ENCODE data around the gene TMIGD2. TPM values are rescaled to one million over a fixed set of nuclear protein-coding genes. Genes with fewer than 3 reads are reported as not detected.
A peak's percentile ranks its signal among the peaks of the same experiment; 100 is the strongest.
"Not testable (repeated sequence)": the region's sequence is repeated elsewhere in the genome, so short reads cannot be mapped to it uniquely, and the experiment has no call there.

TMIGD2 gene
- total RNA-seq, 1 experiment from 2014 or later: 0.94 TPM

GRCh38 chr19:4245938-4246337, 56.3 kb downstream of the TMIGD2 start:
- not testable (repeated sequence) for DNase-seq (ENCODE audit: low spot score); H3K9me3 Mint-ChIP-seq
- peak overlapping the region; percentile 94 for H3K4me3 Mint-ChIP-seq

More at GRCh38 chr19:4245938-4246337, 56.3 kb downstream of the TMIGD2 start:
- Mint-ChIP-seq H3K36me3 (peaks cover 24% of the 10 kb centered on the region), H3K27me3 (ENCODE audit: low read depth) (peaks cover 17% of the 10 kb centered on the region), H3K27ac (peak overlapping the region; percentile 100; the same call in 1 of the 2 replicates)
- H3K4me1 Mint-ChIP-seq, CTCF ChIA-PET, POLR2A ChIA-PET, ATAC-seq: not testable (repeated sequence)
- peak; percentile 65; the same call in 1 of the 2 replicates for TF ChIP-seq ZNF121 (CRISPR knock-in tag; IDR thresholded peaks at IDR 0.05)

Other genes with a start within 250 kb of the TMIGD2 start
- gene ZBTB7A, start 235.5 kb downstream of the TMIGD2 start, total RNA-seq (2021): 22.8 to 27.9 TPM (median 24.6 TPM) in 3 replicates
- gene MAP2K2, start 178.3 kb downstream of the TMIGD2 start, total RNA-seq (2021): 175 to 177 TPM (median 176 TPM) in 3 replicates
- gene CREB3L3, start 148.8 kb downstream of the TMIGD2 start, total RNA-seq (2021): 0.09 to 0.46 TPM in 2 of 3 replicates, not detected in the other
- 27.2 to 29.9 TPM (median 28.1 TPM) in 3 replicates for gene SIRT6, start 119.8 kb downstream of the TMIGD2 start, total RNA-seq (2021)
- gene ANKRD24, start 119.7 kb downstream of the TMIGD2 start, total RNA-seq (2021): 11.3 to 15.0 TPM (median 14.8 TPM) in 3 replicates
- gene EBI3, start 72.9 kb downstream of the TMIGD2 start, total RNA-seq (2021): 0.81 to 1.5 TPM (median 1.1 TPM) in 3 replicates
- gene YJU2, start 55.3 kb downstream of the TMIGD2 start, total RNA-seq (2021): 24.3 to 26.5 TPM (median 25.2 TPM) in 3 replicates
- 2.0 to 3.6 TPM (median 3.4 TPM) in 3 replicates for gene SHD, start 23.1 kb downstream of the TMIGD2 start, total RNA-seq (2021)
- gene FSD1, start 2.2 kb upstream of the TMIGD2 start, total RNA-seq (2021): 61.3 to 69.2 TPM (median 65.7 TPM) in 3 replicates
- gene STAP2, start 36.4 kb upstream of the TMIGD2 start, total RNA-seq (2021): 18.2 to 21.1 TPM (median 20.2 TPM) in 3 replicates
- gene MPND, start 41.2 kb upstream of the TMIGD2 start, total RNA-seq (2021): 28.3 to 37.7 TPM (median 37.4 TPM) in 3 replicates
- 89.4 to 109 TPM (median 89.7 TPM) in 3 replicates for gene SH3GL1, start 98.2 kb upstream of the TMIGD2 start, total RNA-seq (2021)
- gene CHAF1A, start 100.3 kb upstream of the TMIGD2 start, total RNA-seq (2021): 126 to 161 TPM (median 137 TPM) in 3 replicates
- 34.8 to 39.8 TPM (median 38.8 TPM) in 3 replicates for gene UBXN6, start 155.4 kb upstream of the TMIGD2 start, total RNA-seq (2021)
- gene HDGFL2, start 169.9 kb upstream of the TMIGD2 start, total RNA-seq (2021): 111 to 116 TPM (median 115 TPM) in 3 replicates
- 0.35 to 0.62 TPM (median 0.57 TPM) in 3 replicates for gene PLIN4, start 216.1 kb upstream of the TMIGD2 start, total RNA-seq (2021)
- gene PLIN5, start 232.8 kb upstream of the TMIGD2 start, total RNA-seq (2021): 3.3 to 4.2 TPM (median 3.9 TPM) in 3 replicates
- gene LRG1, start 237.6 kb upstream of the TMIGD2 start, total RNA-seq (2021): 0.81 to 1.2 TPM (median 0.87 TPM) in 3 replicates